Stimulated activated CD4-positive, alpha-beta T cell treated with anti-CD3 and anti-CD28 coated beads, Interleukin-15, amount 100 ng/mL, for 48 hours (primary cell): ENCODE measurements around the gene PPFIBP1.
"Not testable (repeated sequence)": the region's sequence is repeated elsewhere in the genome, so short reads cannot be mapped to it uniquely, and the experiment has no call there.

Source experiments
- DNase-seq, 2 donors: peaks; one replicate each; pipeline ENCODE4 v3.0.0-alpha.2; 2020; ENCODE audit warnings: low read depth in 2 of 2

The PPFIBP1 gene

GRCh38 chr12:27566159-27566558 lies 42.2 kb downstream of the PPFIBP1 start:
- DNase-seq = no peak

- DNase-seq = no peak
These were observed 42.6 kb downstream of the PPFIBP1 start for GRCh38 chr12:27566626-27567025.

GRCh38 chr12:27571463-27571862 lies 47.5 kb downstream of the PPFIBP1 start:
- DNase-seq = no peak

- no peak for DNase-seq
These were observed 48.7 kb downstream of the PPFIBP1 start for GRCh38 chr12:27572486-27573255.

GRCh38 chr12:27573972-27574371 lies 50.0 kb downstream of the PPFIBP1 start:
- no peak for DNase-seq

GRCh38 chr12:27575090-27575761 lies 51.2 kb downstream of the PPFIBP1 start:
- no peak for DNase-seq

GRCh38 chr12:27575762-27576118 lies 51.7 kb downstream of the PPFIBP1 start:
- no peak for DNase-seq

GRCh38 chr12:27576667-27577347 lies 52.8 kb downstream of the PPFIBP1 start:
- no peak for DNase-seq

GRCh38 chr12:27577688-27578087 lies 53.7 kb downstream of the PPFIBP1 start:
- no peak for DNase-seq

GRCh38 chr12:27578689-27579372 lies 54.8 kb downstream of the PPFIBP1 start:
- DNase-seq = no peak

GRCh38 chr12:27580561-27581330 lies 56.7 kb downstream of the PPFIBP1 start:
- no peak for DNase-seq

- not testable (repeated sequence) for DNase-seq
These were observed 57.3 kb downstream of the PPFIBP1 start for GRCh38 chr12:27581331-27581671.

- not testable (repeated sequence) for DNase-seq
These were observed 57.8 kb downstream of the PPFIBP1 start for GRCh38 chr12:27581833-27582232.

- DNase-seq = not testable (repeated sequence)
These were observed 58.4 kb downstream of the PPFIBP1 start for GRCh38 chr12:27582445-27582844.

- no peak for DNase-seq
These were observed 59.2 kb downstream of the PPFIBP1 start for GRCh38 chr12:27583057-27583797.

GRCh38 chr12:27583981-27584380 lies 60.0 kb downstream of the PPFIBP1 start:
- DNase-seq = no peak

- DNase-seq = no peak
These were observed 61.8 kb downstream of the PPFIBP1 start for GRCh38 chr12:27585739-27586265.

GRCh38 chr12:27588075-27588730 lies 64.2 kb downstream of the PPFIBP1 start:
- DNase-seq = not testable (repeated sequence)

- no peak for DNase-seq
These were observed 64.8 kb downstream of the PPFIBP1 start for GRCh38 chr12:27588776-27589175.

GRCh38 chr12:27589419-27589818 lies 65.4 kb downstream of the PPFIBP1 start:
- no peak for DNase-seq
